GM18867 (cell line): ENCODE measurements around the gene RAD51AP2.

Source experiments
- ATAC-seq: cut with Tn5 transposase; IDR thresholded peaks from one replicate; pipeline ENCODE4 v1.9.1; 2021; ENCODE audit warnings: mild to moderate bottlenecking, moderate library complexity; ENCODE audit not compliant: unreplicated experiment

RAD51AP2 gene

DNA sequence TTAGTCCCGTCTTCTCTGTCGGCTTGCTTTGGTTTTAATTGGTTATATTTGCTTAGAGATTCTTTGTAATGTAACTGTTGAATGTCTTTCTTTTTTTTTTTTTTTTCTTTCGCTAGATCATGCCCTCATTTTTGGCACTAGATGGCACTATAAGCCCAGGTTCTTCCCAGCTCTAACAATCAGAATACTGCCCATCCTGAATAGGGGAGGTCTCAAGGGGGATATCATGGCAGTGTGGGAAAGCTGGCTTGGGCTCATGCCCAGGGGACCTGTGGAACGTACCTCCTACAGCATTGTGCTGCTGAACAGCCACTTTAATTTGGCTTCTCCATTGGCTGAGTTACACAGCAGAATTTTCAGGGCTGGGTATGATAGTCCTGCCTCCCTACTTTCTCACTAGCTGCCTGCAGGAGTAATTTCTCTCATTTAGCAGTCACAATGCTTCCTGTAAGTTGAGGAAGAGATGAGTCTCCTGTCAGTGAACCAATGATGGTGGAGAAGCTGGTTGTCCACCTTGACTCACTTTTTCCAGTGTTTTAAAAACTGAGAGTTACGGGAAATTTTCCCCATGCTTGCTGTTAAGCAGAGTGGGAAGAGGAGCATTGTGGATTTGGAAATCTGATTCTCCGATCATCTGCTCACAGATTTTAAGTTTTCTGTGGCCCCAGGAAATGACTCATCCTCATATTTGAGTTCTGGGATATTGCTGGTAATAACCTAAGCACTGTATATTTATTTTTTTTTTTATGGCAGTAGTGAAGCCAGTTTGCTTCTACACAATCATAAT, 47.2 kb downstream of the RAD51AP2 start:
- no peak for ATAC-seq

DNA sequence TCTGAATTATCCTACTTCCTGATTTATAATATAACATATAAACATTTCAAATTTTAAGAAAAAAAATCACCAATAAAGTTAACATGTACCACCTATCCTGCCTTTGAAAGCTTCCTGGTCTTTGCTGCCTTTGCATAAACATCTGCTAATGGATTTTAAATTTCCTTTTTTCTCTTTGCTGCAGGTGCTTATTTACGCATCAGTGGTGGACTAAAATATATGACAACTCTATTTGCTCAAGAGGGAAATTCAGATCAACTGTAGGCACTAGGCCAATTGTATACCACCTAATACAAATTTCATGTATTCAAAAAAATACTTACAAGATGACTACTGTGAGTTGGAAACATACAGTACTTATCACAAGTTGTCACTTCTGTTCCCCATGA, 57.2 kb downstream of the RAD51AP2 start:
- ATAC-seq = no peak
